GM19455 (cell line): ENCODE data around the gene NRG3.
"Not testable (repeated sequence)": the region's sequence is repeated elsewhere in the genome, so short reads cannot be mapped to it uniquely, and the experiment has no call there.

Experiments used
- ATAC-seq: cut with Tn5 transposase; IDR thresholded peaks from one replicate; pipeline ENCODE4 v1.9.1; 2021; ENCODE audit not compliant: unreplicated experiment

Gene NRG3

DNA sequence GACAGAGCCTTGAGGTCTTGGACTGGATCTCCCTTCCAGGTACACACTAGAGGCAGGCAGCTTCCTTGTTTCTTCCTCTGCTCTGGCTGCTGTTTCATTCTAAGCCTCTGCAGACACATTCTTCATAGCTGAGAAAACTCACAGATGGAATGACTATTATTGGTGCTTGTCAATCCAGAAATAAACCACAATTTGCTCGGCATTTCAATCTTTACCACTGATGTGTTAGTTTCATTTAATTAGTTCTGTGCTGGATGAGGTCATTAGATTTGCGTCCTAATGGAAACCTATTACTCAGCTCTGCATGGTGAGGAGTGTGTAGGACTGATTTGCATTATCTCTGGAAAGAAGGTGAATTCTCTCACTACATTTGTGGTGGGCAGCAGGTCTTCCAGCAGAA, 392.5 kb downstream of the NRG3 start:
- no peak for ATAC-seq

DNA sequence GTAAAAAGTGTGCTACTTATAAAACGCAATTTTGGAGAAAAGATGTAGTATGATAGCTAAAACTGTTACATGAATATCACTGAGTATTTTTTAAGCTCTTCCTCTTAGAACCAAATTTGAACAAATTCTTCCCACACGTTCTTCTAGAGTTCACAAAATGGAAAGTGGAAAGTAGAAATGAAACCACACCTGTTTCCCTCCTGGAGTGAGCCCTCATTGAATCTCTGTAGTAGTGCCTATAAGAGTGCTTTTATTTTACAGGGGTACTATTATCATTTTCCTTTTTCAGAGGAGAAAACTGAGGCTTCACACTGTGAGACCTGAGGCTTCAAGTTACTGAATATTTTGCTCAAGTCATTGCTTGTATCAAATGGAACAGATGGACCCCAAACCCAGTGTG, 393.0 kb downstream of the NRG3 start:
- no peak for ATAC-seq

DNA sequence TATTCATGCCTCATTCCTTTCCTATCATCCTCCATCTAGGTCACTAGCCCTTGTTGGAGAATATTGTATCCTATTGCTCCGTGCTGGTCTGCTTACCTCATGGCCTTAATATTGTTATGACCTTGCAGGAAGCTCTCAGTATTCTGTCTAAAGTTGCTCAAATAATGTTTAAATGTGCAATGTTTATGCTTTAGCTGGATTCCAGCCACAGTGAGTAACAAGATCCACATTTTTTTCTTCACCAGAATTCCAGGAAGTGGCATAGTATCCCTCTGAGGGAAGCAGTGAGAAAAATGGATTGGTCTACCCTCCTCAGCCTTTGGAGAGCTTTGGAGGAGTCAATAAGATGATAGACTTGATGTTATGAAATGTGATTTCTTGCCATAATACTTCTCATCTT, 402.6 kb downstream of the NRG3 start:
- no peak for ATAC-seq

DNA sequence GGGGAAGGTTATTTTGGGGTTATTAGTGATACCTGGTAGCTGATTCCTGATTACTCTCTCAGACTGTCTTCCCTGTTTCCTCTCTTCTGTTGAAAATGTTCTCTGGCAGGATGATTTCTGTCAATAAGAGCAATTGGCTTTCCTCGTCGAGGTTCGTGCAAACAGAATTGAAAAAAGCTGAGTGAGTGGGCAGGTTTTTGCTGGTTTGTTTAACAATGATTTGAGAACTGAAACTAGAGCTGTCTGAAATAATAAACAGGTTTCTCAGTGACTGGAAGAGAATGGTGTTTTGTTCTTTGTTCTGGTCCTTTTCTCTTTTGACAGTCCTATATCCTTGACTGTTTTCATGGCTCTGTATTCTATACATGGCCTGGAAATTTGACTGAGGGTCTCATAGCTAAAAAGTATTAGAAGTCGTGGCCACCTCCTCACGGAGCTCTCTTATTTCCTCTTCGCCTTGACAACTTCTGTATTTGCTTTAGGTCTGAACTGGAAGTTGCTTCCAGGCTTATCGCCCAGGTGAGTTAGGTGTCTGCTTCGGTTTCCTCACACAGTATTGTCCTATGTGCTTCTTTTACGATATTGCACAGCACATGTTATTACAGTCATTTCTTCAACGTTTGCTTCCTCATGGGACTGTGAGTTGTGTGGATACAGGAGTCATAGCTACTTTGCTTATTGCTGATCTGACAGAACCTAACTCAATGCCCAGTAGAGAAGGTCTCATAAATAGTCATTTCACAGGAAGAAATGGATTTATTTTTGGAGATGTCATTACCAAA, 403.6 kb downstream of the NRG3 start:
- ATAC-seq = no peak

DNA sequence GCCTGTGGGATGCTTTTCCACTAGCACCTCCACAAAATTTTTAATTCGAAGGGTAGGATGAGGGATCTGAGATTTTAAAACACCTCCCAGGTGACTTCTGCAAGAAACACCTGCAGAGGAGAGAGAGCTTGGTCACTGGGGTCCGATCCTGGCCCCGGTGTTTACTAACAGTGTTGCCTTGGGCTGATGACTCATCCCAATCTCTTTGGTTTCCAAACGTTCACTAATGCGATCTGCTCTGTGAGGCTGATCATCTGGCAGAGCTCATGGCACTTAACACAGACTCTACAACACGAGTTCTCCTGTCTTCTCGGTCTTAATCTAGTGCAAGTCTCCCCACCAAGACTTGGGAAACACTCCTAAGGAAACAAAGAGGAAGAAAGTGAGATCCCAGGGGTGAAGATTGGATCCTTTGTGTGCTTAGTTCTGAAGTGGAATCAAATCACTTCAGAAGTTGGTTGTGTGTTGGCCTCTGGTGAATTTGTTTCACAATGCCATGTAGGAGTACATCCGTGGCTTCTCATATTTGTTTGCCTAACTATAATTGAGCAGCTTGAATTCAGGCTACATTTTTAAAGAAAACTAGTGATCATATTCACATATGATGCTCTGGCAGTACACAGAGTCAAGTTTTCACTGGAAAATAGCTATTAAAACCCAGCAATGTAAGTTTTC, 407.9 kb downstream of the NRG3 start:
- no peak for ATAC-seq

DNA sequence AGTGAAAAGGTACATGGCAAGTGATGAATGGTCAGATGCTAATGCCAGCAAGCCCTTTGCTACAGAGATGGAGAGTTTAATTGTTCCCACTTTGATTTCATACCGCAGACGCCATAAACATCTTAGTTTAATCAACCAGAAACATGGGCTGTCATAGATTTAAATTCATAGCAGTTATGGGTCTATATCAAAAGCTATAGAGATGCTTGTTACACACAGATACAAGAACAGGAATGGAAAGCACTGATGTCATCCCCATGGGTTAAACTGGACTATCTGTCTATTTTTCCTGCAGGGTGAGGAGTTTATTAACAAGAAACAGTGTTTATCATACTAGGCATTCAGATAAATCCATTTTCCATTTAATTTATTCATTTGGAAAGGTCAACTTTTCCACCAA, 409.2 kb downstream of the NRG3 start:
- no peak for ATAC-seq

DNA sequence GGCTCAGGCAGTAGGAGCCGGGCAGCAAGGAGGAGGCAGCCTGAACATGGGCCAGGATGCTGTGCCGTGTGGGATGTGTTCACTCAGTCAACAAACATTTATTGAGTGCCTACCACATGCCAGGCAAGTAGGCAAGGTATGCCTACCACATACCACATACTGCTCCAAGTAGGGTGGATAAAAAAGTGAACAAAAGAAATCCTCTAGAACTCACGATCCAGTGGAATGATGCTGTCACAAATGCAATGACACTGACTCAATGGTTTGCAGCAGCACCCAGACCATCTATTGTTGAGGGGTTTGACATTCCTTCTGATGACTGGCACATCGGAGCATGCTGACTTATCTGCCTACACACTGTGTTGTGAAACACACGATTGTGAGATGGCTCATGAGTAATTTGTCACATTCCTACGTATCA, 413.5 kb downstream of the NRG3 start:
- ATAC-seq = no peak

DNA sequence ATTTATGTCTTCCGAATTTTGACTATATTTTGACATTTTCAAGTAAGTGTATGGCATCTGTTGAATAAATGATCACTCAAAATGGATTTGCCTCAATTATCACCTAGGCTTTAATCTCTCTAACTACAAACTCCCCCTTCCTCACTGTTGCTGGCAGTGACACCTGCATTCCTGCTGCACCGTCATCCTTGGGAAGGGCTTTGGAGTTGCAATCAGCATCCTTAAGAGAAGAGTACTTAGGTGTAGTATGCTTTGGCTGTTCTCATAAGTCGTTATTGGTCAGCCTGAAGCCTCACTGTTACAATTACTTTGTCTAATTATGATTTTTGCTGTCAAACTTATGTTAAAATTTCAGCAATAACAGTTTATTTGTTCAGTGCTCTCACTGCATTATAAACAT, 415.0 kb downstream of the NRG3 start:
- no peak for ATAC-seq

DNA sequence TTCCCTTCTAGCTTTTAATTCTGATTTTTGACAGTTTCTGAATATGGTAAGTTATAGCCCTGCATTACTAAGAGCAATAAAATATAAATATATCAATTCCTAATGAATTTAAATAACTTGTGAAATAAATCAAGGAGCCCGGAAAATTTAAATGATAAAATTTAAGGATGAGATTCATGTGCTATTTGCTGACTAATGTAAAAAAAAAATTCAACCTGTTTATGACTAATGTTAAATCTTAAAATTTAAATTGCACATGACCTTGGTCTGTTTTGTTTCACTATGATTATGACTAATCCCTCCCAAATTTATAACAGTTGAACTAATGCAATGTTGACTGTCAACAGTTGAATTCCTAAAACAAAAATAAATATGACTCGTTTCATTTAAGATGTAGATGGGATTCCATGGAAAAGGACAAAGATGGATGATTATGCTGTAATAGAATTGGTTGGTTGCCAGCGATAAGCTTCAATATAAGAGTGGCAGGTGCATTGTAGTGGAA, 419.9 kb downstream of the NRG3 start:
- ATAC-seq = no peak

DNA sequence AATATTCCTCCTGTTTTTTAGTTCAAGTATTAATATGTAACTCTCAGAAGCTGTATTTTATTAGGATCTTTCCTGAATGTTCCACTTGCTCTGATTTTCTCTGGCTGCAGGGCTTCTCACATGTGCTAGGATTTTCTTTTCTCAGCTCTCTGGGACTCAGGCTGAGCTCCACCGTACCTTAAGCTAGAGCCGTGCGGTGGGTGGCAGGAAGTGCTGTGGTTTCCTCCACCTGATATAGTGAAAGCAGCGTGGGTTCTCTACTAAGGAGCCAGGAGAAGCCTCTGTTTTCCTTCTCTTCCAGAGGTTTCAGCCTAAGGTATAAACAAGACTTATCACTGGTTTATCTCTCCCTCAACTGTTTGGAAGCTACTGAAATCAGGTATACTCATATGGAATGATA, 433.6 kb downstream of the NRG3 start:
- no peak for ATAC-seq

DNA sequence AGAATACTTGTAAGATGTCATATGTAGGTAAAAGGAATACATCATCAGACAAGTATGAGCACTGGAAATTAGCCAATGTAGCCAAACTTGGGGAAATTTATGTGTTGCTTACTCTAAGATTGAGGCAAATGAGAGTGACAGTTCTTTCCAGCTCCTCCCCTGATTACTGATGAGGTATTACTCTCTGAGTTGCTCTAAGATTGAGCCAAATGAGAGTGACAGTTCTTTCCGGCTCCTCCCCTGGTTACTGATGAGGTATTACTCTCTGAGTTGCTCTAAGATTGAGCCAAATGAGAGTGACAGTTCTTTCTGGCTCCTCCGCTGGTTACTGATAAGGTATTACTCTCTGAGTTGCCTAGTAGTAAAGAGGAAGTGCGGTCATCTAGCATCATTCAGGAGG, 435.8 kb downstream of the NRG3 start:
- no peak for ATAC-seq

DNA sequence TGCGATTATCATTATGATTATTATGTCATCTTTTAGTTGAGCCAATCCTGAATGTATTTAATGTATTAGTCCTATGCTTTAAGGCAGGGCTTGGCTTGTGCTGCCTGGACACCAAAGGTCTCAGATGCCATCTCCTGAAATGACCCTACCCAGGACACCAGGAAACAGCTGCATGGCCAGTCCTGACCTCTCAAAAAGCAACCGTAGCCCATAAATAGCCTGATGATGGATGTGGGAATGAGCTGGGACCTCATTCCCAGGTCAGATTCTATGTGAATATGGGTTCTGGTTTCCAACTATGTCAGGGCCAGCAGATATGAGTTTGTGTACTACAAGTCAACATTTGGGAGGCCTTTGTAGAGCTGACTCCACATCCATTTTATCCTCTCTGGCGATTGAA, 438.4 kb downstream of the NRG3 start:
- no peak for ATAC-seq

DNA sequence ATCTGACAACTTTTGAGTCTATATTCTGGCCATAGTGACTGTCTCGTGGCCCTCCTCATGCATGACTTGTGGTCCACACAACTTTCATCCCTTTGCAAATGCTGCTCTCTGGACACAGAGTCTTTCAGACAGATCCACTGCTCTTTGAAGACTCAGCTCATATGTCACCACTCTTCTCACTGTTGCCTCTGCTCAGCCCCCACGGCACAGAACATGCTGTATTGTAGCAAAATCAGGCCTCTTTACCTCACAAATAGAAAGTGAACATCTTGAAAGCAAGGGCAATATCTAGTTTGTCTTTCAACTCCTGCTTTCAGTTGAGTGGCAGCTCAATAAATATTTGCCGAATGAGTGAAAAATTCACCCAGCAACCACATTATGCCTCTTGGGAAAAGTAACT, 443.5 kb downstream of the NRG3 start:
- no peak for ATAC-seq

DNA sequence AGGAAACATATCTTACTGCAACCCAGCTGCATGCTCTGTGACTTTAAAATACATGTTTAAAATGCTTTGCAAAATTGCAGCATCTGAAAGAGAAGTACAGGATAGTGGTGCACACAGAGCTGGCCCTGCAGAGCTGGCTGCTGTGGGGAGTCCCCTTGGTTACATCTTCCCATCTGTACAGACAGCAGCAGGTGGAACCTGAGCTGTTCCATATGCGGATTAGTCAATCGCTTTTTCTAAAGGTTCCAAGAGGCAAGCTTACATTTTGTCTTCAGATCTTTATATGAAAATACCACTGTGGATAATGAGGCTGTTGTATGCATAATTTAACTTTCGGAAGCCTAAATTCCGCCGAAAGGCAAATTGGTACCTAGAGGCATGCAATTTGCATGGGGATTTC, 444.1 kb downstream of the NRG3 start:
- ATAC-seq = no peak

DNA sequence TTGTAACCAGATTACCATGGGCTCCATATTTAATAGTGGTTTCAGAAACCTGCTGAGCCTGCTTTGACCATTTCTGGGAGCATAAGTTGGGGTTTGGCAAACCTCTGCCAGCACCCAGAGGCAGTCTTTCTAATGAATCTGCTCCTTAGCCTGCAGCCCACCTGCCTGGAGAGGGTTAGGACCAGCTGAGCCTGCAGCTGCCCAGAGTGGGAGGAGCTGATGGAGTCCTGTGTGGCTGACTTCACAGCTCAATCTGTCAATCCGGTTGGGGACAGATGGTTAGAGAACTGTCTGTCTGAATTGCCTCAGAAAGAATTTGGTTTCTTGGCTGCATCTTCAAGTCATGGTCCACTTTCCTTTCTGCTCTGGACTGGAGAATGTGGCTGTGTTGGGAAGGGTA, 444.6 kb downstream of the NRG3 start:
- no peak for ATAC-seq

DNA sequence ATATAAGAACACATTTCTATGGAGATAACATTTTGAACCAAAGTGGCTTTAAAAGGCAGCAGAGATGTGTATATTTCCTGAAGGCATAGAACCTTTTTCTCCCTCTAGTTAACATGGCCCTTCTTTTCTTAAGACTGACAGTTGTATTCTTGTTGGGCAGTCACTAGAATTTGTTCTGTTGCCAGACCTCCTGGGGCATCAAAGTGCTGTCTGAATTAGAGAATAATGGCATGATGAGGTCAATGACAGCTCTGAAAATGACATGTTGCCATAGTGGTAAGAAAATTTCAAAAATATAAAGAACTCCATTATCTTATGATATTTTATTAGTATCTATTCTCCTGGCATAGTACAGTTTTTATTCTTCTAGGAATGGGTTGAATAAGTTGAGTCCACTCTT, 446.7 kb downstream of the NRG3 start:
- no peak for ATAC-seq

DNA sequence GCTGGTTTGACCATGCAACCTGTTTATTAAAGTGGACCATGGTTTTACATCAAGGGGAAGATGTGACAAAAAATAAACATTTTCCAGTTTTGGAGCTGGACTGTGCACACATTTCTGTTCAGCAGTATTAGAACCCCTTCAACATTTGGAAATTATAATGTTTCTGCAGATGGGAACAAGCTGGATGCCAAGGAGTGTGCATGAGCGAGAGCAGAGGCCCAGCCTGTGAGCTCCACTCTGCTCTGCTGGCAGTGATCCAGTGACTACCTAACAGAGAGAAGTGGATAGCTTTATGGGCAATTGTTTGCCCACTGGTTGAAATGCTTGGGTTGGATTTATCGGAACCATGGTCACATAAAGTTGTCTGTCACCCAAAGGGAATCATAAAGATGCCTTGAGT, 456.7 kb downstream of the NRG3 start:
- ATAC-seq = no peak

DNA sequence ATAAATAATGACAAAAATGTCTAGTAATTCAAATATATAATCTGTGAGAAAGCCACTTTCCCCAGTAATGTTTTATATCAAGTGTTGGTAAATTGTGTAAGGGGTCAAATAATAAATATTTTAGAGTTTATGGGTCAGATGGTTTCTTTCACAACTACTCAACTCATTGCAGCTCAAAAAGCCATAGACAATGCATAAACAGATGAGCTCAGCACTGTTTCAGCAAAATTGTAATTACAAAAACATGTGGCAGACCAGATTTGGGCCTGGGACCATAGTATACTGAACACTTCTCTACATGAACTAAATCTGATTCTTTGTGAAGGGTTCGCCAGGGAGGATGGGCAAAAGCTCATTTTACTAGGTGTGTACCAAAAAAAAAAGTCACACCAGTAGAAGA, 460.8 kb downstream of the NRG3 start:
- ATAC-seq = no peak

DNA sequence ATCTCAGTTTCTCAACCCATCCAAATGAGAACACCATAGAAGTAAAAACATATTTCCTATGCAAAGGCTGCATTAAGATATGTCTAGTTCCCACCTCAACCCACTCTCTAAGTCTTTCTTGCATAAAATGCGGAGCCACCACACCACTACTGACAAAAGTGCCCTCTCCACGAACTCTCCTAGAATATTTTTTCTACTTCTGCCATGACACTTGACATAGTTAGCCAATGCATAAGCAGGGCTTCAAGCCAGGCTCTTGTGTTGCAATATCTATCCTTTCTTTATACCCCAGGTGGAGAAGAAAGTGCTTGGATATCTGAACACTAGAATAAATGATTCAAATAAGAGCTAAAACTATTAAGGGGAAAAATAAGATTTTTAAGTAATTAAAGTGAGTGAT, 465.2 kb downstream of the NRG3 start:
- no peak for ATAC-seq

DNA sequence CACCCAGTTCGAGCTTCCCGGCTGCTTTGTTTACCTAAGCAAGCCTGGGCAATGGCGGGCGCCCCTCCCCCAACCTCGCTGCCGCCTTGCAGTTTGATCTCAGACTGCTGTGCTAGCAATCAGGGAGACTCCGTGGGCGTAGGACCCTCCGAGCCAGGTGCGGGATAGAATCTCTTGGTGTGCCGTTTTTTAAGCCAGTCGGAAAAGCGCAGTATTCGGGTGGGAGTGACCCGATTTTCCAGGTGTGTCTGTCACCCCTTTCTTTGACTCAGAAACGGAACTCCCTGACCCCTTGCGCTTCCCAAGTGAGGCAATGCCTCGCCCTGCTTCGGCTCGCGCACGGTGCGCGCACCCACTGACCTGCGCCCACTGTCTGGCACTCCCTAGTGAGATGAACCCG, 474.6 kb downstream of the NRG3 start:
- not testable (repeated sequence) for ATAC-seq

DNA sequence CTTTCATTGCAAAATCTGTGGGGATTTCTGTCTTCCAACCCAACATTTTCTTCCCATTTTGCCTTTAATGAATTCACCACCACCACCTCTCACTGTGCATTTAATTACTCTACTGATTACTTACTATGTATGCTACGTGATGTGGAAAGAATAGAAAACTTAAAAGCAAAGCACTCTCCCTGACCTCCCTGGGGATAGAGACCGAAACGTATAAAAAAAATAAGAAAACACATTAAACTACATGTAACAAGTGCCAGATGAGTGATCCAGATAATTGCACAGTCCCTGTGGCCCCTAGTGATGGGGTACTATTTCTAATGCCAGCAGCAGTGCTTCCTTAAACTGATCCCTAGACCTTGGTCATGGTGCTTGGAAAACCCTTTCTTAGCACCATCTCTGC, 478.4 kb downstream of the NRG3 start:
- ATAC-seq = no peak

DNA sequence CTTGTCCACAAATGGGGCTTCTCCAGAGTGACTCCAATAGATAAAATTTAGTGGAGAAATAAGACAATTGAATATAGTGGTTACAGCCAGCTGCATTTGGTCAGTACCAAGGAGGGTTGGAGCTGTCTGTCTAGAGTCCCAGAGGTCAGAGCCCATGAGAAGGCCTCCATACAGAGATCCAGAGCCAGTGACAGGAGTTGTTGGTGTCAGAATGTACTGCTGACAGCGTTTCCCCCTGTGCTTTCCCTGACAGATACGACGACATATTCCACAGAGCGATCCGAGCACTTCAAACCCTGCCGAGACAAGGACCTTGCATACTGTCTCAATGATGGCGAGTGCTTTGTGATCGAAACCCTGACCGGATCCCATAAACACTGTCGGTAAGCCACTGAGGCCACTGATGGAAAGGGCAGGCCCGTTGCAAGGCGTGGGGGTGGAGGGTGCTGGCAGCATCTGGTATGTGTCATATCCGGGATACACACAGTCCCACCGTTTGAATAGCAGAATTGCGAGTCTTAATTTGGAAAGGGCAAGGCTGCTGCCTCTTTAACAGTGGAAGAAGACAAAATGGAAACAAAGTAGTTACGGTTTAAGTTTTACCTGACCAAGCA, 483.6 kb downstream of the NRG3 start:
- no peak for ATAC-seq
